ENCODE data around the gene THOC5.

Gene THOC5

GRCh38 chr22:29524442-29525191 lies 28.9 kb downstream of the THOC5 start:
- Histone ChIP-seq H3K36me3 (ENCODE audit: control insufficient read depth in 2 of 2, insufficient read depth in 2 of 2, low read length in 2 of 2) (peaks cover 62 to 71% of the 10 kb centered on the region in 2 donors), H3K9me3 (ENCODE audit: control insufficient read depth in 2 of 2, low read length in 2 of 2) (no peaks in the 10 kb centered on the region), H3K4me3 (ENCODE audit: low read length in 2 of 2) (no peak overlapping the region), H3K27me3 (ENCODE audit: control insufficient read depth in 1 of 2, insufficient read depth in 2 of 2, low read length in 2 of 2) (no peaks in the 10 kb centered on the region), H3K27ac (ENCODE audit: low read length) (no peak overlapping the region), H3K9ac (ENCODE audit: low read length in 2 of 2) (no peak overlapping the region), H3K4me1 (ENCODE audit: control insufficient read depth, insufficient read depth, low read length) (no peaks in the 10 kb centered on the region)

- H3K9me3 ChIP-seq (ENCODE audit: control insufficient read depth in 2 of 2, low read length in 2 of 2): no peaks in the 10 kb centered on the region
- H3K4me1 ChIP-seq (ENCODE audit: control insufficient read depth, insufficient read depth, low read length): no peaks in the 10 kb centered on the region
- H3K36me3 ChIP-seq (ENCODE audit: control insufficient read depth in 2 of 2, insufficient read depth in 2 of 2, low read length in 2 of 2): peaks cover 61 to 70% of the 10 kb centered on the region in 2 donors
- no peaks in the 10 kb centered on the region for H3K27me3 ChIP-seq (ENCODE audit: control insufficient read depth in 1 of 2, insufficient read depth in 2 of 2, low read length in 2 of 2)
- H3K27ac ChIP-seq (ENCODE audit: low read length): no peak overlapping the region
- no peak overlapping the region for H3K4me3 ChIP-seq (ENCODE audit: low read length in 2 of 2)
- no peak overlapping the region for H3K9ac ChIP-seq (ENCODE audit: low read length in 2 of 2)
Measured at GRCh38 chr22:29523761-29524160, 29.8 kb downstream of the THOC5 start.

DNA sequence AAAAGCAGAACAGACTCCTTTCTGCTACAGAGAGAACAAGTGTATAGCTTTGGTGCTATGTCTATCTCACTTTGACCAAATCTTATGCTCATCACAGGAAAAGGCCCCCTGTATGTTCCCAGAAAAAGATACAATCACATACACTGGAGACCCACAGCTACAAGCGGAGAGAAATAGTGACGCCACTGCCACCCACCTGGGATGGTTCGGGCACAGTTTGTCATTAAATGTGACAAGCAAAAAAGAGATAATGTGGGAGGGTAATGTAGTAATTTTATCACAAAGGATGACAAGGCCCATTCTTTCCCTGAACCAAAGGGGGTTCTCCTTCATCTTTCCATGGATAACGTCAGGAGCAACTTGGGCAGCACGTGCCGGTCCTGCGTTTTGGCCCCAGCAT lies 32.0 kb downstream of the THOC5 start:
- Histone ChIP-seq H3K9ac (ENCODE audit: low read length in 2 of 2) (no peak overlapping the region), H3K36me3 (ENCODE audit: control insufficient read depth in 2 of 2, insufficient read depth in 2 of 2, low read length in 2 of 2) (peaks cover 60 to 75% of the 10 kb centered on the region in 2 donors), H3K9me3 (ENCODE audit: control insufficient read depth in 2 of 2, low read length in 2 of 2) (no peaks in the 10 kb centered on the region), H3K27me3 (ENCODE audit: control insufficient read depth in 1 of 2, insufficient read depth in 2 of 2, low read length in 2 of 2) (no peaks in the 10 kb centered on the region), H3K27ac (ENCODE audit: low read length) (no peak overlapping the region), H3K4me1 (ENCODE audit: control insufficient read depth, insufficient read depth, low read length) (no peaks in the 10 kb centered on the region), H3K4me3 (ENCODE audit: low read length in 2 of 2) (no peak overlapping the region)

DNA sequence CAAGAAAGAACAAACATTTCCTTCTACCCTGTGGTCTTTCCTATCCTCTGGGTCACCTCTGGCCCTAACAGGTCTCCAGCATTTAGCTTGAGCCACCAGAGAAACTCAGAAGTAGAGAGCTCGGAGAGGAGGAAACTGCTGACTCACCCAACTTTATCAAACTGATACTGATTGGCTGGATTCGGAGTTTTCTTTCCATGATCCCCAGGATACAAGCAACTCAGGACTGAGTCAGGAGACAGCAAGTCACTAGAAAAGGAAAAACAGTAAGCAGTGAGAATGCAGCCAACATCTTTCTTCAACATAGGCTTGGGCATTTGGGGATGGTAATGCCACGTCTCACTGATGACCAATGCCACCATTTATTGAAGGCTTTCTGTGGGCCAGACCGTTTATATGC lies 32.7 kb downstream of the THOC5 start:
- H3K4me1 ChIP-seq (ENCODE audit: control insufficient read depth, insufficient read depth, low read length): no peaks in the 10 kb centered on the region
- H3K27ac ChIP-seq (ENCODE audit: low read length): no peak overlapping the region
- no peaks in the 10 kb centered on the region for H3K27me3 ChIP-seq (ENCODE audit: control insufficient read depth in 1 of 2, insufficient read depth in 2 of 2, low read length in 2 of 2)
- no peak overlapping the region for H3K4me3 ChIP-seq (ENCODE audit: low read length in 2 of 2)
- peaks cover 60 to 78% of the 10 kb centered on the region in 2 donors for H3K36me3 ChIP-seq (ENCODE audit: control insufficient read depth in 2 of 2, insufficient read depth in 2 of 2, low read length in 2 of 2)
- no peak overlapping the region for H3K9ac ChIP-seq (ENCODE audit: low read length in 2 of 2)
- no peaks in the 10 kb centered on the region for H3K9me3 ChIP-seq (ENCODE audit: control insufficient read depth in 2 of 2, low read length in 2 of 2)

GRCh38 chr22:29519996-29520395 lies 33.6 kb downstream of the THOC5 start:
- no peak overlapping the region for H3K27ac ChIP-seq (ENCODE audit: low read length)
- H3K9me3 ChIP-seq (ENCODE audit: control insufficient read depth in 2 of 2, low read length in 2 of 2): no peaks in the 10 kb centered on the region
- H3K36me3 ChIP-seq (ENCODE audit: control insufficient read depth in 2 of 2, insufficient read depth in 2 of 2, low read length in 2 of 2): peaks cover 54 to 74% of the 10 kb centered on the region in 2 donors
- no peaks in the 10 kb centered on the region for H3K4me1 ChIP-seq (ENCODE audit: control insufficient read depth, insufficient read depth, low read length)
- H3K9ac ChIP-seq (ENCODE audit: low read length in 2 of 2): no peak overlapping the region
- H3K27me3 ChIP-seq (ENCODE audit: control insufficient read depth in 1 of 2, insufficient read depth in 2 of 2, low read length in 2 of 2): no peaks in the 10 kb centered on the region
- H3K4me3 ChIP-seq (ENCODE audit: low read length in 2 of 2): no peak overlapping the region

- no peak overlapping the region for H3K27ac ChIP-seq (ENCODE audit: low read length)
Measured at GRCh38 chr22:29518427-29518826, 35.1 kb downstream of the THOC5 start.

GRCh38 chr22:29517215-29517908 lies 36.2 kb downstream of the THOC5 start:
- Histone ChIP-seq H3K4me3 (ENCODE audit: low read length in 2 of 2) (no peak overlapping the region), H3K36me3 (ENCODE audit: control insufficient read depth in 2 of 2, insufficient read depth in 2 of 2, low read length in 2 of 2) (peaks cover 38 to 57% of the 10 kb centered on the region in 2 donors), H3K4me1 (ENCODE audit: control insufficient read depth, insufficient read depth, low read length) (no peaks in the 10 kb centered on the region), H3K9ac (ENCODE audit: low read length in 2 of 2) (no peak overlapping the region), H3K27me3 (ENCODE audit: control insufficient read depth in 1 of 2, insufficient read depth in 2 of 2, low read length in 2 of 2) (no peaks in the 10 kb centered on the region), H3K9me3 (ENCODE audit: control insufficient read depth in 2 of 2, low read length in 2 of 2) (no peaks in the 10 kb centered on the region), H3K27ac (ENCODE audit: low read length) (no peak overlapping the region)

More at GRCh38 chr22:29518427-29518826, 35.1 kb downstream of the THOC5 start:
- Histone ChIP-seq H3K9ac (ENCODE audit: low read length in 2 of 2) (no peak overlapping the region), H3K4me1 (ENCODE audit: control insufficient read depth, insufficient read depth, low read length) (no peaks in the 10 kb centered on the region), H3K36me3 (ENCODE audit: control insufficient read depth in 2 of 2, insufficient read depth in 2 of 2, low read length in 2 of 2) (peaks cover 40 to 59% of the 10 kb centered on the region in 2 donors), H3K4me3 (ENCODE audit: low read length in 2 of 2) (no peak overlapping the region), H3K9me3 (ENCODE audit: control insufficient read depth in 2 of 2, low read length in 2 of 2) (no peaks in the 10 kb centered on the region), H3K27me3 (ENCODE audit: control insufficient read depth in 1 of 2, insufficient read depth in 2 of 2, low read length in 2 of 2) (no peaks in the 10 kb centered on the region)

DNA sequence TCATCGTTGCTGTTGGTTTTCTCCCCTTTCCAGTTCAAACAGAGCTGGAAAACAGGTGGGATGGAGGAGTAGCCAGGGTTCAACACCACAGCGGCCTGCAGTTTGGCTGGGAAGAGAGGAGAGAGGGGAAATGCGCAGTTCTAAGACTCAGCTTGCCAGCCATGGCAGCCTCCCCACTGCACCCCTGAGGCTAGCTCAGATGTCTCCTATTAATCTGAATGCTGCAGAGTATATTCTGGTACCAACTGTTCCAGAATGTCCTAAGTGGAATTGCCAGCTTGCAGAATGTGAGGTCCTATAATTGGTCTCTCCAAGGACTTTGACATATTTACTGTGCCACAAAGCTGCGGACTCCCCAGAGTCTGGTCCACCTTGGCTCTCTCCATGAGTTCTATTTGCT lies 41.5 kb downstream of the THOC5 start:
- no peak overlapping the region for H3K27ac ChIP-seq (ENCODE audit: low read length)
- peaks cover 47 to 54% of the 10 kb centered on the region in 2 donors for H3K36me3 ChIP-seq (ENCODE audit: control insufficient read depth in 2 of 2, insufficient read depth in 2 of 2, low read length in 2 of 2)
- no peaks in the 10 kb centered on the region for H3K4me1 ChIP-seq (ENCODE audit: control insufficient read depth, insufficient read depth, low read length)
- H3K9ac ChIP-seq (ENCODE audit: low read length in 2 of 2): no peak overlapping the region
- H3K27me3 ChIP-seq (ENCODE audit: control insufficient read depth in 1 of 2, insufficient read depth in 2 of 2, low read length in 2 of 2): no peaks in the 10 kb centered on the region
- no peak overlapping the region for H3K4me3 ChIP-seq (ENCODE audit: low read length in 2 of 2)
- no peaks in the 10 kb centered on the region for H3K9me3 ChIP-seq (ENCODE audit: control insufficient read depth in 2 of 2, low read length in 2 of 2)

DNA sequence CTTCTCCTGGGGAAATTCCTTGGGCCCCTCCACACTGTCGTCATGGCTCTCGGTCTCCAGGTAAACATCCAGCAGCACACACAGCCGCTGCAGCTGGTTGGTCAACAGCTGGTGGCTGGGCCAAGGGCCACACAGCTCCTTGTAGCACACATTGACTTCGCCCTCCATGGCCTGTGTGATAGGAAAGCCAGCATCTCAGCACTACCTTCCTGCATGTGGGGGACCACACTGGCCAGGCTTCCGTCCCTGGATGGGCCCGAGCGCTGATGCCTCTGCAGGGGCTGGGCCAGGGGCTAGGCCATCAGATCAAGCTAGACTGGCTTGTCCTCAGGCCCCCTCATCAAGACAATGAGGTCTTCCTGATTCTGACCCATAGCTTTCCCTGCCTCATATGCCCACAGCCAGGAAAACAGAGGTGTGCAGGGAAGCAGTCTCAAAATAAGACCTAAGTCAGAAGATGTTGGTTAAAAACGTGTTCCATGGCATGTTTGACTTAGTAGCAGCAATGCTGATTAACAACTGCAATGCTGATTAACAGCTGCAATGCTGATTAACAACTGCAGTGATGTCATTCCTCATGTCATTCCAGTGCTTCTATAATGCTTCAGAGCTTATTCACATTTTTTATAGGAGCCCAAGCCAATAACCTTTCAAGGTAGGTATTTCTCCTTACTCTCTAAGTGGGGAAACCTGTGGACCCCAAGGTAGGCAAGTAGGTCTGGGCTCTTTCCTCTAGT lies 42.3 kb downstream of the THOC5 start:
- Histone ChIP-seq H3K9me3 (ENCODE audit: control insufficient read depth in 2 of 2, low read length in 2 of 2) (no peaks in the 10 kb centered on the region), H3K4me1 (ENCODE audit: control insufficient read depth, insufficient read depth, low read length) (no peaks in the 10 kb centered on the region), H3K27ac (ENCODE audit: low read length) (no peak overlapping the region), H3K9ac (ENCODE audit: low read length in 2 of 2) (no peak overlapping the region), H3K4me3 (ENCODE audit: low read length in 2 of 2) (no peak overlapping the region), H3K27me3 (ENCODE audit: control insufficient read depth in 1 of 2, insufficient read depth in 2 of 2, low read length in 2 of 2) (no peaks in the 10 kb centered on the region), H3K36me3 (ENCODE audit: control insufficient read depth in 2 of 2, insufficient read depth in 2 of 2, low read length in 2 of 2) (peaks cover 47 to 48% of the 10 kb centered on the region in 2 donors)

DNA sequence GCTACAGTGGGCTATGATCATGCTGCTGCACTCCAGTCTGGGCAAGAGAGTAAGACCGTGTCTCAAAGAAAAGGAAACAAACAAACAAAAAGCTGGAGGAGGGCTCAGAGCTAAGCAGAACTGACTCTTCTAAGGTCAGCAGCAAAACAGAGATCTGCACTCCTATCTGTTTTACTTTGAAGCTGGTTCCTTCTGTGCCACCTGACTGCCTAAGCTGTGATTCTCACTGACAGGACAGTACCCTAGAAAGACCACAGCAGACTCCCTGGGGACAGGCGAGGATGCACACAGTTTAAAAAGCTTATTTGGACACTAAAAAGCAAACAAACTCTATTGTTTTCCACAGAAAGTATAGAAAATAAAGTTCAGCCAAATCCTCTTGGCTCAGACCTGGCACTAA lies 43.0 kb downstream of the THOC5 start:
- Histone ChIP-seq H3K4me3 (ENCODE audit: low read length in 2 of 2) (no peak overlapping the region), H3K36me3 (ENCODE audit: control insufficient read depth in 2 of 2, insufficient read depth in 2 of 2, low read length in 2 of 2) (peaks cover 41 to 47% of the 10 kb centered on the region in 2 donors), H3K27ac (ENCODE audit: low read length) (no peak overlapping the region), H3K27me3 (ENCODE audit: control insufficient read depth in 1 of 2, insufficient read depth in 2 of 2, low read length in 2 of 2) (no peaks in the 10 kb centered on the region), H3K9me3 (ENCODE audit: control insufficient read depth in 2 of 2, low read length in 2 of 2) (no peaks in the 10 kb centered on the region), H3K9ac (ENCODE audit: low read length in 2 of 2) (no peak overlapping the region), H3K4me1 (ENCODE audit: control insufficient read depth, insufficient read depth, low read length) (no peaks in the 10 kb centered on the region)

Data from stomach smooth muscle (tissue), 2 donors.